LNCAP (cell line): Measurements from ENCODE around the gene KRTAP17-1.

Experiments used
- CTCF ChIP-seq: fragments of 450-650 bp; IDR thresholded peaks from 2 replicates; pipeline ENCODE4 v1.5.1; 2017; ENCODE audit warnings: mild to moderate bottlenecking

Gene KRTAP17-1

GRCh38 chr17:41347869-41348760 is 32.6 kb upstream of the KRTAP17-1 start:
- TF ChIP-seq CTCF = no peak

- TF ChIP-seq CTCF = no peak
Observed at GRCh38 chr17:41345992-41346391, 30.5 kb upstream of the KRTAP17-1 start.

- no peak for TF ChIP-seq CTCF
Observed at GRCh38 chr17:41343029-41343428, 27.5 kb upstream of the KRTAP17-1 start.

- no peak for TF ChIP-seq CTCF
Observed at GRCh38 chr17:41340934-41341861, 25.7 kb upstream of the KRTAP17-1 start.

- TF ChIP-seq CTCF = no peak
Observed at GRCh38 chr17:41340494-41340893, 25.0 kb upstream of the KRTAP17-1 start.

- TF ChIP-seq CTCF = no peak
Observed at GRCh38 chr17:41339571-41340172, 24.2 kb upstream of the KRTAP17-1 start.

- TF ChIP-seq CTCF = no peak
Observed at GRCh38 chr17:41338961-41339485, 23.5 kb upstream of the KRTAP17-1 start.
